AG04450 (cell line): Measurements from ENCODE around the gene ELP4. TPM values are rescaled to one million over a fixed set of nuclear protein-coding genes. Genes with fewer than 3 reads are reported as not detected.

Source experiments
- CTCF ChIA-PET: fragments of 300-600, 350-600 bp; formaldehyde crosslinking; extraction: SDS; loops from one replicate; lab custom pipeline; 2022; ENCODE audit warnings: antibody characterized with exemption, inconsistent platforms; lab: Charles Lee
- POLR2A ChIA-PET: fragments of 350-600 bp; formaldehyde crosslinking; extraction: SDS; loops from one replicate; lab custom pipeline; 2021; ENCODE audit warnings: antibody characterized with exemption, inconsistent platforms; lab: Yijun Ruan, JAX
- DNase-seq: peaks from one replicate; pipeline ENCODE4 v3.0.0-alpha.2; 2011; ENCODE audit warnings: low read depth, low spot score
- H3K27ac ChIP-seq: one replicate; pipeline ENCODE4 v1.5.1; 2012; ENCODE audit warnings: low read depth, low read length, control low read depth
- H3K27me3 ChIP-seq: one replicate; pipeline ENCODE4 v1.6.0; 2012; ENCODE audit warnings: low read length; ENCODE audit not compliant: control insufficient read depth, insufficient read depth
- H3K4me3 ChIP-seq: 2 replicates; pipeline ENCODE4 v1.5.1; 2011; ENCODE audit warnings: mild to moderate bottlenecking, low read depth, low read length, control low read depth
- H3K9me3 ChIP-seq: 2 replicates; pipeline ENCODE4 v1.5.1; 2012; ENCODE audit warnings: low read length; ENCODE audit not compliant: control insufficient read depth, insufficient read depth
- CTCF ChIP-seq: IDR thresholded peaks from 2 replicates; pipeline ENCODE4 v1.5.1; 2011; ENCODE audit warnings: low read depth, low read length, control low read depth, inconsistent platforms
- polyA plus RNA-seq: library from polyadenylated mRNA; depleted of rRNA; stranded (reverse); fragments of >200 nt; gene quantifications from 2 replicates; pipeline ENCODE4 v1.2.3, GENCODE V29; 2011

ELP4 gene
- polyA plus RNA-seq, 1 experiment, result 15.5 TPM

GRCh38 chr11:31812383-31813381 is 303.1 kb downstream of the ELP4 start:
- H3K4me3 ChIP-seq, result 0 out of 2 replicates have a peak overlapping the region, but pooled peaks have one; percentile 2
- peaks cover 8% of the 10 kb centered on the region; the same call in 1 of the 2 replicates for H3K9me3 ChIP-seq
- H3K27me3 ChIP-seq, result peaks cover 98% of the 10 kb centered on the region
- no peak for DNase-seq
- ChIA-PET CTCF (interaction anchor here (0.6 to 1.0 kb wide), 4 partner anchors 11 to 1411 kb away, joined by 3 to 5 read pairs (median 4); no protein-coding TSS in a partner anchor), POLR2A (no interaction called here)
- no peak overlapping the region for H3K27ac ChIP-seq
- TF ChIP-seq CTCF, result no peak

- Histone ChIP-seq H3K27ac (no peak overlapping the region), H3K27me3 (peaks cover 98% of the 10 kb centered on the region), H3K9me3 (peaks cover 17% of the 10 kb centered on the region), H3K4me3 (no peak overlapping the region)
- no peak for DNase-seq
- POLR2A ChIA-PET, result no interaction called here
- CTCF ChIA-PET, result interaction anchor here (0.6 to 1.0 kb wide), 3 partner anchors 12 to 415 kb away, joined by 3 to 5 read pairs (median 4); no protein-coding TSS in a partner anchor
- TF ChIP-seq CTCF, result no peak
These were observed 304.0 kb downstream of the ELP4 start for GRCh38 chr11:31813391-31814175.

GRCh38 chr11:31814176-31814868 is 304.8 kb downstream of the ELP4 start:
- CTCF ChIA-PET, result interaction anchor here (1.2 kb wide), 1 partner anchor 362 kb away, joined by 3 read pairs; no protein-coding TSS in a partner anchor
- no peak for DNase-seq
- POLR2A ChIA-PET, result no interaction called here
- no peak overlapping the region for H3K4me3 ChIP-seq
- peaks cover 98% of the 10 kb centered on the region for H3K27me3 ChIP-seq
- no peak overlapping the region for H3K27ac ChIP-seq
- H3K9me3 ChIP-seq, result peaks cover 22% of the 10 kb centered on the region
- no peak for TF ChIP-seq CTCF

GRCh38 chr11:31815711-31816467 is 306.3 kb downstream of the ELP4 start:
- TF ChIP-seq CTCF, result no peak
- no peak overlapping the region for H3K27ac ChIP-seq
- no peak overlapping the region for H3K4me3 ChIP-seq
- H3K27me3 ChIP-seq, result peaks cover 100% of the 10 kb centered on the region
- ChIA-PET POLR2A (no interaction called here), CTCF (no interaction called here)
- no peak for DNase-seq
- peaks cover 34% of the 10 kb centered on the region for H3K9me3 ChIP-seq
